Measurements from ENCODE around the gene LY6G6D. TPM values are rescaled to one million over a fixed set of nuclear protein-coding genes. Genes with fewer than 3 reads are reported as not detected.

LY6G6D gene, protein sequence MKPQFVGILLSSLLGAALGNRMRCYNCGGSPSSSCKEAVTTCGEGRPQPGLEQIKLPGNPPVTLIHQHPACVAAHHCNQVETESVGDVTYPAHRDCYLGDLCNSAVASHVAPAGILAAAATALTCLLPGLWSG
- total RNA-seq = not detected

GRCh38 chr6:31715022-31715958 lies at the start of gene LY6G6D:
LY6G6D (plus strand) TSS chr6:31715348; CDS start chr6:31715356, 8 bp downstream.
- H3K36me3 ChIP-seq = no peaks in the 10 kb centered on the region
- H3K27me3 ChIP-seq = no peaks in the 10 kb centered on the region
- intact Hi-C loops (cut with DNase I) = no loop called here
- WGBS, 2 donors = 70 to 72% methylated on average over 9 to 11 of the region's 16 CpGs
- H3K27ac ChIP-seq = peak within 1 kb of the TSS; percentile 67 to 85 (median 84)
- peaks cover 30 to 44% of the 10 kb centered on the region in 2 donors for H3K4me1 ChIP-seq
- DNase-seq = peak in 1 of 2 donors; percentile 28
- H3K4me3 ChIP-seq (replicated peaks in 1 of 3) = no peak within 1 kb of the TSS
- H3K9me3 ChIP-seq = no peaks in the 10 kb centered on the region
- TF ChIP-seq CTCF (IDR thresholded peaks at IDR 0.05) (no peak), POLR2A (IDR thresholded peaks at IDR 0.05) (no peak)

DNA sequence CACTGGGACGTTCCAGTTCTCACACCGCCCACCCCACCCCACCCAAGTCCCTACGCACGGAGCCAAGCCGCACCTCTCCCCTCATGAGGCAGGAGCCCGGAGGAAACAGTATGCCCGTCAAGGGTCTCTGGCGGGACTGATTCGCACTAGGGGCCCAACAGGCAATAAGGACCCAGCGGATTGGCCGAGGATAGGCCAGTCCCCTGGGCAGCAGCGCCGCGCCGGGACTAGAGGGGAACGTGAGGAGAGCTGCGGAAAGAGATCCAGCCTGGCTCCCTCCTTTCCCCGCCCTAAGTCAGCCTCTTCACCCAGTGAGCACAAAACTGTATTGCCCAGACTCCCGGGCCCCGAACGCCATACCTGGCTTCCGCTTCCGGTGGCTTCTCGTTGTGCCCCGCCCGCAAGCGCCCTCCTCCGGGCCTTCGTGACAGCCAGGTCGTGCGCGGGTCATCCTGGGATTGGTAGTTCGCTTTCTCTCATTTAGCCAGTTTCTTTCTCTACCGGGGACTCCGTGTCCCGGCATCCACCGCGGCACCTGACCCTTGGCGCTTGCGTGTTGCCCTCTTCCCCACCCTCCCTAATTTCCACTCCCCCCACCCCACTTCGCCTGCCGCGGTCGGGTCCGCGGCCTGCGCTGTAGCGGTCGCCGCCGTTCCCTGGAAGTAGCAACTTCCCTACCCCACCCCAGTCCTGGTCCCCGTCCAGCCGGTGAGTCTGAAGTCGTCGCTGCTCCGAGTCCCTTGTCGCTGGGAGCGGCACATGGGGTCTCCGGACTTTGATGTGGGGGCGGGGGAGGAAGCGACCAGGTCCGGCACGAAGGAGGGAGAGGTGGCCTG lies 49.4 kb upstream of the LY6G6D start, which contains the start of gene CSNK2B:
CSNK2B (plus strand) TSS at position 580 of the 836 bp plus-strand sequence. CDS start 752 bp downstream, outside the sequence.
- H3K36me3 ChIP-seq = peaks cover 35 to 44% of the 10 kb centered on the region in 2 donors
- peaks cover 29 to 31% of the 10 kb centered on the region in 2 donors for H3K4me1 ChIP-seq
- H3K4me3 ChIP-seq (replicated peaks in 1 of 3) = peak within 1 kb of the TSS; percentile 86 to 99 (median 94)
- WGBS, 2 donors = 1% methylated on average over 45 to 50 of the region's 63 CpGs
- H3K27ac ChIP-seq = peak within 1 kb of the TSS; percentile 78 to 92 (median 91)
- no peaks in the 10 kb centered on the region for H3K9me3 ChIP-seq
- H3K27me3 ChIP-seq = no peaks in the 10 kb centered on the region
- intact Hi-C loops (cut with DNase I) = no loop called here
- DNase-seq = peak; percentile 99
- TF ChIP-seq CTCF (IDR thresholded peaks at IDR 0.05) (no peak), POLR2A (IDR thresholded peaks at IDR 0.05) (peak; percentile 53 to 81)

DNA sequence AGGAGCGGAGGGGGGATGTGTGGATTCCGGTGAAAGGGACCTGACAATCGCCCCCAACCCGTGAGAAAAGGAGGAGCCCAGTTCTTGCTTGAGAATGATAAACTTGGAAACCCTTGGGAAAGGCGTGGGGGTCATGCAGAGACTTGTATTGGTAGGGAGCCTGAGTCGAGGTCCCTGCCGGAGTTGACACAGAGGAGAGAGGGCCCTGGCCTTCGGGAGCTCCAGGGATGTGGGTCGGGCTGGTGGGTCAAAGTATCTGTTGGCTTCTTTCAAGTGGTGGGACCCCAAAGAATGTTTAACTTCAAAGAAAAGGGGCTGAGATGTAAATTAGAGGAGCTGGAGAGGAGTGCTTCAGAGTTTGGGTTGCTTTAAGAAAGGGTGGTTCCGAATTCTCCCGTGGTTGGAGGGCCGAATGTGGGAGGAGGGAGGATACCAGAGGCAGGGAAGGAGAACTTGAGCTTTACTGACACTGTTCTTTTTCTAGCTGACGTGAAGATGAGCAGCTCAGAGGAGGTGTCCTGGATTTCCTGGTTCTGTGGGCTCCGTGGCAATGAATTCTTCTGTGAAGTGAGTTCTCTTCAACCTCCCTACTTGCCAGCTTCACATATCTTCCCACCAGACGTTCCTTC lies 48.7 kb upstream of the LY6G6D start:
- H3K36me3 ChIP-seq = peaks cover 42 to 50% of the 10 kb centered on the region in 2 donors
- TF ChIP-seq CTCF (IDR thresholded peaks at IDR 0.05) = no peak
- TF ChIP-seq POLR2A (IDR thresholded peaks at IDR 0.05) = no peak
- peaks cover 24 to 25% of the 10 kb centered on the region in 2 donors for H3K4me1 ChIP-seq
- H3K9me3 ChIP-seq = no peaks in the 10 kb centered on the region
- peak overlapping the region; percentile 78 to 92 (median 91) for H3K27ac ChIP-seq
- no peak for DNase-seq
- WGBS, 2 donors = 5% methylated on average over 15 of the region's 15 CpGs
- intact Hi-C loops (cut with DNase I) = no loop called here
- H3K4me3 ChIP-seq (replicated peaks in 1 of 3) = peak overlapping the region; percentile 86 to 99 (median 94)
- no peaks in the 10 kb centered on the region for H3K27me3 ChIP-seq

DNA sequence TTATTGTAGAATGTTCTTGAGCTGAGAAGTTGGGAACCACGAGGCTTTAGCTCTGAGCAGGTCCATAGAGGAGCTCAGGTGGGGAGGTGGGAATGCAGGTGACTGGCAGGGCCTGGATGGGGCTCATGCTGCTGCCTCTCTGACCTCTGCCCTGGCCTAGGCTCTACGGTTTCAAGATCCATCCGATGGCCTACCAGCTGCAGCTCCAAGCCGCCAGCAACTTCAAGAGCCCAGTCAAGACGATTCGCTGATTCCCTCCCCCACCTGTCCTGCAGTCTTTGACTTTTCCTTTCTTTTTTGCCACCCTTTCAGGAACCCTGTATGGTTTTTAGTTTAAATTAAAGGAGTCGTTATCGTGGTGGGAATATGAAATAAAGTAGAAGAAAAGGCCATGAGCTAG lies 45.5 kb upstream of the LY6G6D start, which contains the start of gene LY6G5B:
LY6G5B (plus strand) TSS at position 301 of the 400 bp plus-strand sequence. CDS start 975 bp downstream, outside the sequence.
- 81 to 83% methylated on average over 8 of the region's 8 CpGs for WGBS, 2 donors
- Histone ChIP-seq H3K9me3 (no peaks in the 10 kb centered on the region), H3K27me3 (no peaks in the 10 kb centered on the region), H3K4me3 (replicated peaks in 1 of 3) (no peak within 1 kb of the TSS), H3K36me3 (peaks cover 52 to 63% of the 10 kb centered on the region in 2 donors), H3K4me1 (peaks cover 7 to 11% of the 10 kb centered on the region in 2 donors), H3K27ac (no peak within 1 kb of the TSS)
- intact Hi-C loops (cut with DNase I) = loop anchor here (10.0 kb wide), 1 partner anchor 295 kb away; no protein-coding TSS in a partner anchor
- no peak for DNase-seq
- TF ChIP-seq POLR2A (IDR thresholded peaks at IDR 0.05) (no peak), CTCF (IDR thresholded peaks at IDR 0.05) (no peak)
